NCI-H128 (cell line): Measurements from ENCODE around the gene HDAC4.

Experiments
- DNase-seq: peaks from one replicate; lab custom pipeline; 2025; ENCODE audit not compliant: unreplicated experiment; lab: John Stamatoyannopoulos, UW

The HDAC4 gene

DNA sequence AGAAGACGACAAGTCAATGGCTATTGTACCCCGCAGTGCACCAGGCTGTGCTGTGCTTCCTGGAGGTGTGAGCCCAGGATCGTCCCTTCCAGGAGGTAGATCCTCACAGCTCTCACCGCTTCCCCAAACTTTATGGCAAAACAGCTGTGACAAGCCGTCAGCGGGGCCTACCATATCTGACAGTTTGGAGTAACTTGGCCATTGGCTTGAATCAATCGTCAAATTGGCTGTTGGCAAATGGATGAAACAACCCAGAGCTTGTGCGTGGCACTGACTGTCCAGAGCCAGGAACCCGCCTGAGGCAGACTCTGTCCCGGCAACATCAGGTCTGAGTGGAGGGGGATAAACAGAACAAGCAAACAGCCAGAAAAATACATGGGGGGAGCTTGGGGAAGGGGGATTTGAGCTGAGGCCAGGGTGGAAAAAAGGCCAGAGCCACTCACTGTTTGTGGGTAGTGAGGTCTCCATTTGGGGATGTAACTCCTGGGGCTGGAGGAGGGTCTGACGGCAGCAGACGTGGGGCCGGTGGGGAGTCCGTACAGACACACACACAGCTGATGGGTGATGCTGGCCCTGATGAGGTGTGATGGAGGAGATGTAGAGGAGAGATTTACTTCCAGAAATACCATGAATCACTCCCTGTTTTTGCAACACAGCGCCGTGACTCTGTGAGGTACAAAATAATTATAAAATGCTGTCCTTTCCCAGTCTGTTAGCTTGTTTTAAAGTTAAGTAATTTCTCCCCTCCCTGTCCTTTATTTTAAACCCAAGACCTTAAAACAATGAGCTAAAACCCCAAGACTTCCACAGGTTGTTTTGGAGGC lies 378.2 kb downstream of the HDAC4 start:
- no peak for DNase-seq

DNA sequence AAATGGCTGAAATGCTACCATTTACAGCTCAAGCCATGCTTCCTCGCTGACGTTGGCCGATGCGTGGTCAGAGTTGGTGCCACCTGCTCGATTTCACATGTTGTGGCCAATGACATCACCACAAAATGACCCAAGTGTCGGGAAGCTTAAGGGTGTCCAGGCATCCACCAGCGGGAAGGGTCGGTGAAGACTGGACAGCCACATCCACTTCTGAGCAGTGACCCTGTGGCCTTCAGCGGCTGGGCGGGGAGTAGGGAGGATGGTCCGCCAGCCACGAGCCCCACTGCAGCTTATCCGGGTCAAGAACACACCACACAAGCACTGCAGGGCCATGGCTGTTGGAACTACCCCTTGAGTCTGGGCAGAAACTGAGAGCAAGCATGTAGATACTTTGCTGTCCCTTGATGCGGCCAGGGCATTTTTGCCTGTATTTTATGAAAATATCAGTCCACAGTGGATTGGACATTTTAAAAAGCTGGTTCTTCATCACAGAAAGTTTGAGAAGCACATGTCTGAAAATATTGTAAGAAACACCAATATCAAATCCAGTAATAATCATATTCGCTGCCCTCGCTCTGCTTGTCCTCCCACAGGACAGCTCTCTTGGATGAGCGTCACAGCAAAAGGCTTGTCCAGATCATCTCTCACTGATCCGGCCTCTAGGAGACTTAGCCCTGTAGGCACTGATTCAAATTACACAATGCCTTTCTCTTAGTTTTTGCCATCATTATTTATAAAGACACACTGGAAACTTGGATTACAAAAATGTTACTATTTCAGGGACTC lies 379.0 kb downstream of the HDAC4 start:
- no peak for DNase-seq

DNA sequence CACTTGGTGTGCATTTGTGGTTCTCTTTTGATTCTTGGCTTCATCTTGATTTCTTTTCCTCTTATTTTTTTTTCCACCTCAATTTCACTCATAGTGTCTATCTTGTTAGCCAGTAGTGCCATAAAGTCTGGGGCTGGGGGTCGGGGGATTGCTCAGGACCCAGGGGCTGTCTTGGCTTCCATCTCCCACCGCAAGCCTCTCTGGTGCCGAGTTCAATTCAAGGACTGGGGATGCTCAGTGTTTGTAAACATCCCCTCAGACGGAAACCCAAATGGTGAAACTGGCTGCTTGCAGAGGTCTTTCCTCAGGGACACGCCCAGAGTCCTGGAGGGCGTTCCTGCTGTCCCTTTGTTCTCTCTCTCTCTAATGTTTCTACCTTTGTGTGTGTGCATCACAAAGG lies 379.6 kb downstream of the HDAC4 start:
- no peak for DNase-seq

DNA sequence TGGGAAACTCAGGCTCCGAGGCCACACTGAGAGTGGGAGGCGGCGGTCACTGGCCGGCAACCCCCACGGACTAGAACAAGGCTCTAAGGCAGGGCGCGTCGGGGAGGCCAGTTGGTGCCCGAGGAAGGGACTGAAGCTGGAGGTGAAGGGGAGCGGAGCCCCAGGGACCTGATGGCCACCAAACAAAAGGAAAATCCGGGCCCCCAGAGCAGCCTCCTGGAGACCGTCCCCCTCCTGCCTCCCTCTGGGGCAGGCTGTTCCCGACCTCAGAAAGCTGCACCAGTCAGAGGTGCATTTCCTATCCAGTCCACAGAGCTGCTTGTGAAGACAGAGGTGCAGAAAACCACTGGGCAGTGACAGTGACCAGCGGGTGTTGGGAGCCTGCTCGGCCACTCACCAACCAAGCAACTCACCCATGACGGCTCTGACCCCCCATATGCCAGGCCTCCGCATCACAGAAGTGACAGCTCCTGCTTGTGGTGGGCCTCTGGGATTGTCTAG lies 380.2 kb downstream of the HDAC4 start:
- no peak for DNase-seq

DNA sequence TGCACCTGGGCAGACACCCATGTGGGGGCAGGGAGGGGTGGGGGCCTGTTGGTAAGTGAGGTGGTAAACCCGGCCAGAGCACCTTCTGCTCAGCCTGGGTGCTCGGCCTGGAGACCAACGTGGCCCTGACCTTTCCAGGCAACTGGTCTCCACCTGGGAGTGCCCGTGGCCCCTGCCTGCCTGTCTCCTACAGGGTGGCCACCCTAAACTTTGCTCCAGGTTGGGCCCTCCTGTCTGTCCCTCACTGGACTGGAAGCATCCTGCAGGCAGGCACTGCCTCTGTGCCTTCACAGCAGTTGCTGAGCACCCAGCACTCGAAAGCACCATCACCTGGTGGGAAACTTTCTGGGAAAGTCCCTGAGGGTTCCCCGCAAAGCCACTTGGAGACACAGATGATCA lies 381.6 kb downstream of the HDAC4 start:
- no peak for DNase-seq

DNA sequence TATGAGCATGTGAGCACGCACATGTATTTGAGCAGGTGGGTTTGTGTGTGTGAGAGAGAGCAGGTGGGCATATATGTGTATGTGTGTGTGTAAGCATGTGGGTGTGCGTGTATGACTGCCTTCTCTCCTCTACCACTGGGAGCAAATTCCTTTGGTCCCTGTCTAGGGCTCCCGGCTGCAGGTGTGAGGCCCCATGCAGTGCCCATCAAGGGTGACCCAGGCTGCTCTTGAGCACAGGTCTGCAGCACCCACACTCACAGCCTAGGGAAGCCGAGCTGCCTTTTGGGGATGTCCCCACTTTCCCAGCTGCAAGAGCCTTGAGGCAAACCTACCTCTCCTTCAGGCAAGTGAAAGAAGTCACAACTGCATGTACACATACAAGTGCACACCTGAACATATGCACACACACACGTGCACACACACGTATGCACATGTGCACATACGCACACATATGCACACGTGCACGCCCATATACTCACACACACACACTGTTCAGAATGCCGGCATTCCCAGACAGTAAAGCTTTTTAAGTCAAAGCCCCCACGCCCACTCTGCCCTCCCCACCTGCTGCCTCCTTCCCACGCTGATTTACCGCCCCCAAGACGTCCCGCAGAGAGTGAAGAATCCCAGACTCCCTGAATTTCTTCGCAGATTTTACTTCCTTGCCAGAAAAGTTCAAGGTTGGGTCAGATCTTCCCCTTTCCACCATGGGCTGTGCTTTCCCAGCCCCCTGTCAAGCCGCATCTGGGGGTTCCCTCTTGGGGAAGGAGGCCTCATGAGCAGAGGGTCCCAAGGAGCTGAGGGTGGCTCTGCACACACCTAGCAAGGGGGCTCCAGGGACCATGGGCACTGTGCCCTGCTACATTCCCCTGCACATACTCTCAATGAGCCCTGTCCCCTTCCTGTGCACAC lies 382.3 kb downstream of the HDAC4 start:
- DNase-seq: no peak

DNA sequence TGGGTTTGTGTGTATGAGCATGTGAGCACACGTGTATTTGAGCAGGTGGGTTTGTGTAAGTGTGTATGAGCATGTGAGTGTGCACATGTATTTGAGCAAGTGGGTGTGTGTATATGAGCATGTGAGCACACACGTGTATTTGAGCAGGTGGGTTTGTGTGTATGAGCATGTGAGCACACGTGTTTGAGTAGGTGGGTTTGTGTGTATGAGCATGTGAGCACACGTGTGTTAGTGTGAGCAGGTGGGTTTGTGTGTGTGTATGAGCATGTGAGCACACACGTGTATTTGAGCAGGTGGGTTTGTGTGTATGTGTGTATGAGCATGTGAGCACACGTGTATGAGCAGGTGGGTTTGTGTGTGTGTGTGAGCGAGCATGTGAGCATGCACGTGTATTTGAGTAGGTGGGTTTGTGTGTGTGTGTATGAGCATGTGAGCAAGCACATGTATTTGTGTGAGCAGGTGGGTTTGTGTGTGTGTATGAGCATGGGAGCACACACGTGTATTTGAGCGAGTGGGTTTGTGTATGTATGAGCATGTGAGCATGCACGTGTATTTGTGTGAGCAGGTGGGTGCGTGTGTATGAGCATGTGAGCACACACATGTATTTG lies 383.2 kb downstream of the HDAC4 start:
- no peak for DNase-seq

DNA sequence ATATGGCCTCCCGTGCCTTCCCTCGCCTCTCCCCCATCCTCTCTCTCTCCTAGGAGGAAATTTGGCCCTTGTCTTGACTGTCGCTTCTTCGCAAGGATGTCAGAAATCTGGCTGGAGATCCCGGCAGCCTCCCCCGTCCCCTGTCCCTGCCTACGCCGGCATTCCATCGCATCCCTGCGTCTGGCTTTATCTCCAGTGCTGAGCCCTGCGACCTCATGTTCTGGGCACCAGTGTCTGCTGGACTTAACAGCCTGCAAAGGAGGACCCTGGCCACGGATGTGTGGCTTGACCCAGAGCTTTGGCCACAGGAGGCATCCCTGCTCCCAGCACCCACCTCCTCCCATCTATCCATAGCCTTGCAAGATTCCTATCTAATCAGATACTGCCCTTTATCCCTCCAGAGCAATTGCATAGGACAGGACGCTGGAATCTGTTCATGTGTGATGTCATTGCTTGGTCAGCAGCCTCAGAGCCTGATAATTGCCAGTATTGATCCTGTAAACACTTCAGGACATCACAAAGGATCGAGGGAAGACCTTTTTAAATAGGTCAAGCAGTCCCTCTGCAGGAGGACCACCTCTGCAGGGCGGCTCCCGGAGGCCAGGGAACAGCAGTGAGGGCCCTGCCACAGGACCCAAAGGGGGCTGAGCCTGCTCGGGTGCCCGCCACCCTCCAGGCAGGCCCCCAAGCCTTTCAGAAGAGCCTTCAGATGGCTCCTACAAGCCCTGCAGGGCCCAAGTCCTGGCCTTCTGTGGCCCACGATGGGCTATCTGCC lies 384.7 kb downstream of the HDAC4 start:
- no peak for DNase-seq

DNA sequence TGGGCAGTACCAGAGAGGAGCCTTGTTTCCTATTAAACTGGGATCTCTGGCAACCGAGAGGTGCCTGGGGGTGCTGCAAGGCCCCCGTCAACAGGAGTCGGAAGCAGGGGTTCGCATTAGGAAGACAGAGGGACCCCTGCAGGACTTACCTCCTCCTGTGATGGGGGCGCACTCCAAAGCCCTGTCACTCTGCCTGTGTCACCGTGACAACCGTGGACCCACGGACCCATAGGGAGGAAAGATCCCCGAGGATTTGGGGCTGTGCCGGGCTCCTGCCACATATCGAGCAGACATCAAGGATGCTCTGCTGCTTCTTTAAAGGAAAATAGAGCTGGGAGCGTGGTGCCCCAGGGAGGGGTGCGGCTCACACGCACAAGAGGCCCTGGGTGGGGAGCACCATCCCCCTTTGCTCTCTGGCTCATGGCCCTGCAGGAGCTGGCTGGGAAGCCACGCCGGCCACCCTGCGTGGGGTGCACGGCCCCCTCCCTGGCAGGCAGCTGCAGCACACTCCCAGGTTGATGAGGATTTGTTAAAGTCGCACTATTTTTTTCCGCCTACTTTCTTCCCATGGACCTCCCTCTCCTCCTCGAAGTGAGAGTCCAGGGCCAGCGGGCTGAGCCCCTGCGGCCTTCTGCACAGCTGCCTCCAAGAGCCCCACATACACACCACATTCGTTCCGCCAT lies 385.5 kb downstream of the HDAC4 start:
- DNase-seq: no peak

DNA sequence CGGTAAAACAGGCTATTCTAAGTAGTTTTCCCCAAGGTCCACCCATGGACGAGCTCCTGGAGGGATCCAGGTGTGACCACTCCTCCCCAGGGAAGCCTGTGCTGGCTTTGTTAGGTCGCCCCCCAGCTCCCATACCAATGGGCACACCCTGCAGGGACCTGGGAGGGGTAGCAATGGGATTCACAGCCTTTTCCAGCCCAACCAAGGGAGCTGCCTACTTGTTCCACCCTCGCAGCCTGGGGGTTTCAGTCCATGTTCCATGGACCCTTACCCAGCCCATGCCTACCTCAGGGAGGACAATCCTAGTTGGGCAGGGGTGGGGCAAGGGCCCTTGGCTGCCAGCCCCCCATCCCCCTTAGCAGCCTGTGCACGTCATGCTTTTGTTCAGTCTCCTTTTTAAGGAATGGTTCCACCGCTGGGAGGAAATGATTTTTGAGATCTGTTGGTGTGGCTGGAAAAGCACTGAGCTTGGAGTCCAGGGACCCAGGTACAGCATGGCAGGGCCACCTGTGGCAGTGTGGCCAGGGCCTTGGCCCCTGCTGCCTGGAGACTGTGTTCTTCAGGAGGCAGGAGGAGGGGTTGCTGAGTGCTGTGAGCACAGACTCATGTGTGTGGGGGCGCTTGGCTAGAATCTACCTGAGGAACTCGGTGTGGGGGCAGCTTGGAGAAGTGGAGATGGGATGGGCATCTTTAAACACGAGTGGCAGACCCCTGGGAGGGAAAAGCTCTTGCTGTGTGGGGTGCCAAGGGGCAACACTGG lies 386.2 kb downstream of the HDAC4 start:
- no peak for DNase-seq

DNA sequence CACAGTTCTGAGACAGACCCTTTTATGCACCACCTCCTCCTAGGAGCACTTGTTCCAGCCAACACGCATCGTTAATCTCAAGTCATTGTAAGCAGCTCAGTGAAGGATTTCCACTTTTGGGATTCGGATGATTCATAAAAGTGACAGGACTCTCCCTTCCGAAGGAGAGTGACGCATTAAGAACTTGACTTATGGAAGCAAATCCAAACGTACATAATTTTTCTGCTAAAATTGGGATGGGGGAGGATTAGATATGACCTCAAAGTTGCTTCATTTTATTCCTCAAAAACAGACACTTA lies 387.2 kb downstream of the HDAC4 start:
- DNase-seq: no peak

DNA sequence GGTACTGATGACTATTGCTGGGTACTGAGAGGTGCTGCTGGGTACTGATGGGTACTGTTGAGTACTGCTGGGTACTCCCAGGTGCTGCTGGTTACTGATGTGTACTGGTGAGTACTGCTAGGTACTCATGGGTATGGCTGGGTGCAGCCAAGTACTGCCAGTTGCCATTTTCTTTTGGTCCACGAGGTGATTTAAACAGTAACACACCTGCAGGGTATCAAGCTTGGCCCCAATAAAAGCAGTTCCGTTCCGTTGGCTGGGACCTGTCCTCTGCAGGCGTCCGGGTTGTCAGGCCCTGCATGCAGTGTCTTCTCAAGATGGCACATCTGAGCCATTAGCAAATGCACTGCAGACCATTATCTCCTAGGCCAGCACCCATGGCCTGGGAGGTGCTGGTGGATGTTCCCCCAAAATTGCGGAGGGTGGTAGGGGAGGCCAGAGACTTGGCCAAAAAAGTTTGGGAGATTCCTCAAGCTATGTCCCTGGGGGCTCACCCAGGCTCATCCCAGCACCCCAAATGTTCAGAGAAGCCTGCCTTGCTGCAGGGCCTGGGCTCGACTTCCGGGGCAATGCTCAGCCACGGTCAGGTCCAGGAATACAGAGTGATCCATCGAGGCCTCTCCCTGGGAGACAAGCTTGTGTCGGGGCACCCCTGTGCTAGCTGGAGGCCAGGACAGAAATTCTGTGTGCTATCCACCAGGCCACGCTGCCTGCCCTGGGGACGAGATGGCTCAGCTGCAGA lies 387.7 kb downstream of the HDAC4 start:
- DNase-seq: no peak

DNA sequence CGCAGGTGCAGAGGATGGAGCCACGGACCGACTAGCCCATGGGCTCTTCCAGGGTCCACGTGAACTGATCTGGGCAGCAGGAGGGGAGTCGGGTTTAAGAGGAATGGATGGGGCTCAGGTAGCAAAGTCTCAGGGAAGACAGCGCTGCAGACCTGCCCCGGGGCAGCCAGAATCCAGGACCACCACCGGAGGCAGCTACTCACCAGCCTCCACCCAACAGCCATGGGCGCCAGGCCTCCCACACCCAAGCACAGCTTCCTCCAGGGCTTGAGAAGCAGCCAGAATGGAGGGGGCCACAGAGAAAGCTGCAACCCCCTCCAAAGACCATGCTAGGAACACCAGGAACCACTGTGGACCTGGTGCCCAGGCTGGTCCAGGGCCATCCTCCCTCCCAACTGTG lies 388.6 kb downstream of the HDAC4 start:
- no peak for DNase-seq

DNA sequence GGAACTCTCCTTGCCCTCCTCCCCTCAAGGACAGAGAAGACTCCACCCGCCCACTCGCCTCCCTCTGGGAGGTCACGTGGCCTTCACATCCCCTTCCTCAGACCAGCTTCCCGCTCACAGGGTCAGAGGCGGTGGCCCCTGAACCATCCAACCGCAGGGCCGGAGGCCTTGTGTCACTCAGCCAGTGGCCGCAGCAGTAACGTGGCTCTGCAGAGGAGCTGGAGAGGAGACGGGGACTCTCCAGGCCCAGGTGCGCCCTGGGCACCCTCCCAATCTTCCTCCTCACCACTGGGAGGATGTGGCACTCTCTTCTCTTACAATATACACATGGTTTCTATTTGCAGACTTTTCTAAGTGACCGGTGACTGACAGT lies 391.2 kb downstream of the HDAC4 start:
- no peak for DNase-seq

DNA sequence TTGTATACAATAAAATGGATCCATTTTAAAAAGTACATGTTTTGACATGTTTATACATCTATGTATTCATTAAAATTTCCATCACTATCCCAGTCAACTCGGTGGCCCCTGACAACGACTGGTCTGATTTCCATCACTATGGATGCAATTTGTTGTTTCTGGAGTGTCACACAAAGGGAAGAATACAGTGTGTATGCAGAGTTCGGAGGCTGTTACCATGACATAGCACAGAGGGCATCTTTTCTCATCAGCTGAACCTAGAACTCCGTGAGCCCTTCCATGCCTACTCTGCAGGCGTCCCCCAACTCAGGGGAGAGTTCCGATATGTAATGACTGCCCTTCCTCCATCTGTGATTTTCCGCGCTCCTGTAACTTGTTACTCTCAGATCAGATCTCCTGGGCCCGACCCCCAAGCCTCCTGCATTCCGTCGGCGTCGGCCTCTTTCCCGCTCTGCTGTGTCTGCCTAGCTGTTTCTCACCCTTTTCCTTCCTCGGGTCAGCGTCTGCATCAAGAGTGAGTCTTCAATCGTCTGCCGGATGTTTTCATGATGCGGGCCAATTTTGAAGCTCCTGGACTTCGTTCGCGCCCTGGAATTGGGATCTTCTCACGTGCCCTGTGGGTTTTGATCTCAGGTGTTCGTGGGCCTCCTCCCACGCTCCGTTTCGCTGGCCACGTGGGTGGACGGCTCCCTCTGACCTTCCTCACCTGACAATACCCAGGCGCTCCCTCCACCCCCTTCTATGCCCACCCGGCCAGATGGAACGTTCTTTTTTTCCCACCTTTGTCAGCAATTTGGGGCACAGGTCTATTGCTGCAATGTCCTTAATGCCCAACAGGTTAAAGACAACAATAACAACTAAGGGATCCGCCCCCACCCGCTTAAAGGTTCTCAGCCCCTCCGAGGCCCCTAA lies 391.9 kb downstream of the HDAC4 start:
- DNase-seq: no peak

DNA sequence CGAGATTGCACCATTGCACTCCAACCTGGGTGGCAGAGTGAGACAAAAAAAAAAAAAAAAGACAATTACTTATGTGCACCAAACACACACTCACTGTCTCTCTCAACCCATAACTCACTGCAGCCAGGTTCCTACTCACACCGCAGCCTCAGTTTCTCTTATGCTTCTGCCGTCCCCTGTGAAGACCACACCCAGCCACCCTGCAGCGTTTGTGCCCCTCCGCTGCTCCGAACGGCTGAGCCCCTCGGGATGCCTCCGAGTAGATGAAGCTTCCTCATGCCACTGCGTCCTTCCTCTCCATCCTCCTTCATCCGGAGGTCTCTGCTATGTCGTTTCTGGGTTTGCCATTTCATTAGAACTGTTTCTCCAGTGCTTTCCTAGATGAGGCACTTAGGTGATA lies 392.8 kb downstream of the HDAC4 start:
- DNase-seq: no peak

DNA sequence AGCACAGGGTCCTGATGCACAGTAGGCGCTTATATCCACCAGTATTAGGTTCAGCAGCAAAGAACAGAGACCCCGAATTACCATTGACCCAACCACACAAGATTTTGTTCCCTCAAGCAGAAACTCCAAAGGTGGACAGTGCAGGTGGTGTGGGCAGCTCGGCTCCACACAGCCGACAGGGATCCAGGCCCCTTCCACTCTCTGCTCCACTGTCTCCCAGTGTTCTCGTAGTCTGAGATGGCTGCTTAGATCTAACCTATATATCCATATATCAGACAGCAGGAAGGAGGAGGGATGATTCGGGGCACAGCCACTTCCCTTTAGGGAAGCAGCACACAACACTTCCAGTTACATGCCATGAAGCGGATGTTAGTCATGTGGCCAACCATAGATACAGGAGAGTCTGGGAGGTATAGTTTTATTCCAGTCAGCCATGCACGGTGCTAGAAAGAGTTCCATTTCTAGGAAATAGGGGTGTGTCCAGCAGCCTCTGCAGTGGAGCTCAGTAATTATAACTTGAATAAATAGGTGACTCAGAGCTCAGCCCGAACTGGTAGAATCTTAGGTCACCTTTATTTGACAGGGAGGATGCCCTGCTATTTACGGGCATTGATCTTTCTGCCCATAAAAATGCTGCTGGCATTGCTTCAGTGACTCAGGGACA lies 394.1 kb downstream of the HDAC4 start:
- no peak for DNase-seq
